ENCODE data around the gene CFAP53.

DNA sequence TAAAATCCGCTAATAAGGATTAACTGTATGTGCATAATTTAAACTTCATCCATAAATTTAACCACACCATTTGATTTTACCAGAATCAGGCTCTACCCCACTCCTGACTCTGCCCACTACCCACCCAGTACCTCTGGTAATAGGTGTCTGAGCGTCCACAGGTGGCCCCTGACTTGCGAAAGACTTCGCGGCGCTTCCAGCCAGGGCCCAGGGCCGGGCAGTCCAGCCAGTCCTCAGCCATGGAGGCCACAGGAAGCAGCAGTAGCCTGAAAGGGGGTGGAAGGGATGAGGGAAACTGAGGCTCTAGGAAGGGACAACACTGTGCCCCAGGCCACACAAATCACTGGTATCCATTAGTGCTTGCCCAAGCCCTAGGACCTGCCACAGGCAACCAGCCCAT is 13.5 kb upstream of the CFAP53 start:
- no peak for TF ChIP-seq PPARA (CRISPR knock-in tag; IDR thresholded peaks at IDR 0.05; ENCODE audit: borderline replicate concordance)
- no peak for TF ChIP-seq CSRNP3 (CRISPR knock-in tag; IDR thresholded peaks at IDR 0.05)
- no peak for TF ChIP-seq ISL1 (CRISPR knock-in tag; IDR thresholded peaks at IDR 0.05)
- TF ChIP-seq POU6F1 (CRISPR knock-in tag; IDR thresholded peaks at IDR 0.05; ENCODE audit: borderline replicate concordance, low read depth), result no peak
- TF ChIP-seq, protein P1, sequence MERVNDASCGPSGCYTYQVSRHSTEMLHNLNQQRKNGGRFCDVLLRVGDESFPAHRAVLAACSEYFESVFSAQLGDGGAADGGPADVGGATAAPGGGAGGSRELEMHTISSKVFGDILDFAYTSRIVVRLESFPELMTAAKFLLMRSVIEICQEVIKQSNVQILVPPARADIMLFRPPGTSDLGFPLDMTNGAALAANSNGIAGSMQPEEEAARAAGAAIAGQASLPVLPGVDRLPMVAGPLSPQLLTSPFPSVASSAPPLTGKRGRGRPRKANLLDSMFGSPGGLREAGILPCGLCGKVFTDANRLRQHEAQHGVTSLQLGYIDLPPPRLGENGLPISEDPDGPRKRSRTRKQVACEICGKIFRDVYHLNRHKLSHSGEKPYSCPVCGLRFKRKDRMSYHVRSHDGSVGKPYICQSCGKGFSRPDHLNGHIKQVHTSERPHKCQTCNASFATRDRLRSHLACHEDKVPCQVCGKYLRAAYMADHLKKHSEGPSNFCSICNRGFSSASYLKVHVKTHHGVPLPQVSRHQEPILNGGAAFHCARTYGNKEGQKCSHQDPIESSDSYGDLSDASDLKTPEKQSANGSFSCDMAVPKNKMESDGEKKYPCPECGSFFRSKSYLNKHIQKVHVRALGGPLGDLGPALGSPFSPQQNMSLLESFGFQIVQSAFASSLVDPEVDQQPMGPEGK (CRISPR knock-in tag; IDR thresholded peaks at IDR 0.05; ENCODE audit: borderline replicate concordance), result no peak

All from SK-N-SH treated with all-trans-retinoic acid at 6 μM for 48 hours (cell line).